ENCODE data around the gene TMEM25.
"Not testable (repeated sequence)": the region's sequence is repeated elsewhere in the genome, so short reads cannot be mapped to it uniquely, and the experiment has no call there.

Gene TMEM25

DNA sequence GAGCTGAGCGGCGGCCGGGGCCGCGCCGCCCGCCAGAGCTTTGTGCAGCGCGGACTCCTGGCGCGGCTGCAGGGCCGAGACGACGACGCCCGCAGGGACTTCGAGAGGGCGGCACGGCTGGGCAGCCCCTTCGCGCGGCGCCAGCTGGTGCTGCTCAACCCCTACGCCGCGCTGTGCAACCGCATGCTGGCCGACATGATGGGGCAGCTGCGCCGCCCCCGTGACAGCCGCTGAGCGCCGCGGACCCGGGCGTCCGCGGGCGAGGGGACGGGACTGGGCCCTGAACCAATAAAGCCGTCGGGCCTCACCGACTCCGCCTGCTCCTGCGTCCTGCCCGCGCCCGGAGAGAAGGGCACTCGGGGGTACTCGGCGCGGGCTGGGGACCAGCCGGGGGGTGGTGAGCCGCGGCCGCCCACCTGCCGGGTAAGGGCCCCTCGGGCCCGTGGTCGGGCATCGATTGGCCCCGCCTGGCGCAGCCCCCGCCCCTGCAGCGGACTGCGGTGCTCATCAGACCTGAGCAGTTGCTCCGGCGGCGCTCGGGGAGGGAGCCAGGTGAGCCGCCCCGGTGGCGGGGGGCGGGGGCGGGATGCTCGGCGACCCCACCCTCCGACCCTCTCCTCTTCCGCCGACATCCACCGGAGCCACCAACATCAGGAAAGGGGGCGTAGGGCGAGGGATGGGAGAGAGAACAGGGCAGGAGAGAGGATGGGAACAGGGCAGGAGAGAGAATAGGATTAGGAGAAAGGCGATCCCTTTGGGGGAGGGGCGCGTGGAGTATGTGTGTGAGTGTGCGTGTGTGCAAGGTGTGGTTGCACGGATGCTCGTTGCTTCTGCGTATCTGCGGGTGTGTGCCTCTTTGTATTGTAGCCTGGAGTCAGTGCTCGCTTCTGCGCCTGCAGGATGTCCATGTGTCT, at the start of gene TMEM25:
TMEM25 (plus strand) TSS at position 510 of the 914 bp plus-strand sequence. CDS start 610 bp downstream, outside the sequence.
- peak; percentile 52 to 54 for DNase-seq (ENCODE audit: low read depth in 1 of 2, low spot score in 1 of 2)

DNA sequence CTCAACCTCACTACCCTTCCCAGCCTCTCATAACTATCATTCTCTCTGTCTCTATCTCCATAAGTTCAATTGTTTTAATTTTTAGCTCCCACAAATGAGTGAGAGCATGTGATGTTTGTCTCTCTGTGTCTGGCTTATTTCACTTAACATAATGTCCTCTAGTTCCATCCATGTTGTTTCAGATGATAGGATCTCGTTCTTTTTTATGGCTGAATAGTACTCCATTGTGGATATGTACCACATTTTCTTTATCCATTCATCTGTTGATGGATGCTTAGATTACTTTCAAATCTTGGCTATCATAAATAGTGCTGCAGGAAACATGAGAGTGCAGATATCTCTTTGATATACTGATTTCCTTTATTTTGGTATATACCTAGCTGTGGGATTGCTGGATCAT, 49.8 kb upstream of the TMEM25 start:
- DNase-seq (ENCODE audit: low read depth in 1 of 2, low spot score in 1 of 2) = not testable (repeated sequence)

DNA sequence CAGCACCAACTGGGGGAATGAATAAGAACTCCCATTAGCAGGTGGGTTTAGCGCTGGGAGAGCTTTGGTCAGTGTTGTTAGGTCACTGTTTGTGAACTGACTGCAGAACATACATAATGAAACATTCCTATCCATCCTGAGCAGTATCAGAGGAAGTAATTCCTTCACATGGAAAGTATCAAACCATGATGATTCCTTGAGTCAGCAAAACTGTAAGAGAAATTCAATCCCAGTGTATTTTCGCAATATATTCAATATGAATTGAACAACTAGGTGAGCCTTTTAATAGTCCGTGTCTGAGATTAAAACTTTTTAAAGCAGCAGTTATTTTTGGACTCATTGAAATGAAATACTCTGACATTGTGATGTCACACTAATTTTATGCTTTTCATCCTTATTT, 46.6 kb upstream of the TMEM25 start:
- no peak for DNase-seq (ENCODE audit: low read depth in 1 of 2, low spot score in 1 of 2)

DNA sequence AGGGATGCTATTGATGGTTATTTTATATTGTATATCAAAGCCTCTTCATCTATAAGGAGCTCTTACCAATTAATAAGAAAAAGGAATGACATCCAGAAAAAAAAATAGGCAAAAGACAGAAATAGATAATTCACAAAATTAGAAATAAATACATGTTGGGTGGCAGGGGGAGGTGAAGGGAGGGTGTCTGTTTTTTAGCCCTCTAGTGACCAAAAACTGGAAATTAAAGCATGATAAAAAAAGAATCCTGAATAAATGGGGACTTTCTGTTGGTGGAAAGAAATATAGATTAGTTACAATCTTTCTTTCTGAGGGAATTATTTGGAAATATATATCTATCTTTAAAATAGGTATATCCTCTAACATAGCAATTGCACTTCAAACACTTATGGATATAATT, 45.7 kb upstream of the TMEM25 start:
- no peak for DNase-seq (ENCODE audit: low read depth in 1 of 2, low spot score in 1 of 2)

DNA sequence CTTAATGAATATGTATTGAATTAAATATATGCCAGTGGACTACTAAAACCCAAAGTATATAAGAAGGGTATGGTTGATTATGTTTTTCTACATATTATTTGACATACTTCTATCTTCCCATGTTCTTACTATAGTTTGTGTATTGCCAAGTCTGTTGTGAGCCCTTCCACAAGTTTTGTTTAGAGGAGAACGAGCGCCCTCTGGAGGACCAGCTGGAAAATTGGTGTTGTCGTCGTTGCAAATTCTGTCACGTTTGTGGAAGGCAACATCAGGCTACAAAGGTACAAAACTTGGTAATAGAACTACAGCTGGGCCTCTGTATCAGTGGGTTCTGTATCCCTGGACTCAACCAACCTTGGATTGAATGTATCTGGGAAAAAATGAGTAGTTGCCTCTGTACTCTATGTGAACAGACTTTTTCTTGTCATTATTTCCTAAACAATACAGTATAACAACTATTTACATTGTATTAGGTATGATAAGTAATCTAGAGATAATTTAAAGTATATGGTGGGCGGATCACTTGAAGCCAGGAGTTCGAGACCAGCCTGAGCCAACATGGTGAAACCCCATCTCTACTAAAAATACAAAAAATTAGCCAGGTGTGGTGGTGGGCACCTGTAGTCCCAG, 42.4 kb upstream of the TMEM25 start:
- DNase-seq (ENCODE audit: low read depth in 1 of 2, low spot score in 1 of 2) = peak; percentile 69 to 75

DNA sequence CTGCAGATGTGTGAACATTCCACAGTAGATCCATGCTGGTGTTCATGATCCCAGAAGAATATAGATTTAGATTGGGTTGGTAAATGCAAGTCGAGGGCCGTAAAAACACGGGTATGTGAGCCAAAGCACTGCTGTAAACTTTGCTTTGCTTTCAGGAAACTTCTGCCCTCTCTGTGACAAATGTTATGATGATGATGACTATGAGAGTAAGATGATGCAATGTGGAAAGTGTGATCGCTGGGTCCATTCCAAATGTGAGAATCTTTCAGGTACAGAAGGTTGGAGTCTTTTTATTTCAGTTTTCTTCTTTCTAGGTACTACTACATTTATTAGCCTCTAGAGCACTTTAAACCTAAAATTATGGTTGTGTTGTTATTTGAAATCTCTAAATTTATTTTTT, 40.0 kb upstream of the TMEM25 start:
- DNase-seq (ENCODE audit: low read depth in 1 of 2, low spot score in 1 of 2) = no peak

DNA sequence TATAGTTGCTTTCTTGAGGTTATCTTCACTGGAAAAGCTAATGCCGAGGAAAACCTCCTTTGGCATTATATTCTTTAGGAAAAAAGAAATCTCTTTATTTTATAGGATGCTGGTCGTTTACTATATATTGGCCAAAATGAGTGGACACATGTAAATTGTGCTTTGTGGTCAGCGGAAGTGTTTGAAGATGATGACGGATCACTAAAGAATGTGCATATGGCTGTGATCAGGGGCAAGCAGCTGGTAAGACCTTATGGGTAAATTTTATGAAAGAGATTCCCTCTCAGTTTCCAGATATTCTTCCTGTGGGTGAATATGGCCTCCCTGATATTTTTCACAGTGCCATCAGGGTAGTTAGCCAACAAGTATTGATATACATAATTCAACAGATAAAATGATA, 33.2 kb upstream of the TMEM25 start:
- DNase-seq (ENCODE audit: low read depth in 1 of 2, low spot score in 1 of 2) = no peak

DNA sequence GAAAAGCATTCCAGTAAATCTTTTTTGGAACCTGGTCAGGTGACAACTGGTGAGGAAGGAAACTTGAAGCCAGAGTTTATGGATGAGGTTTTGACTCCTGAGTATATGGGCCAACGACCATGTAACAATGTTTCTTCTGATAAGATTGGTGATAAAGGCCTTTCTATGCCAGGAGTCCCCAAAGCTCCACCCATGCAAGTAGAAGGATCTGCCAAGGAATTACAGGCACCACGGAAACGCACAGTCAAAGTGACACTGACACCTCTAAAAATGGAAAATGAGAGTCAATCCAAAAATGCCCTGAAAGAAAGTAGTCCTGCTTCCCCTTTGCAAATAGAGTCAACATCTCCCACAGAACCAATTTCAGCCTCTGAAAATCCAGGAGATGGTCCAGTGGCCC, 27.8 kb upstream of the TMEM25 start:
- DNase-seq (ENCODE audit: low read depth in 1 of 2, low spot score in 1 of 2) = no peak

DNA sequence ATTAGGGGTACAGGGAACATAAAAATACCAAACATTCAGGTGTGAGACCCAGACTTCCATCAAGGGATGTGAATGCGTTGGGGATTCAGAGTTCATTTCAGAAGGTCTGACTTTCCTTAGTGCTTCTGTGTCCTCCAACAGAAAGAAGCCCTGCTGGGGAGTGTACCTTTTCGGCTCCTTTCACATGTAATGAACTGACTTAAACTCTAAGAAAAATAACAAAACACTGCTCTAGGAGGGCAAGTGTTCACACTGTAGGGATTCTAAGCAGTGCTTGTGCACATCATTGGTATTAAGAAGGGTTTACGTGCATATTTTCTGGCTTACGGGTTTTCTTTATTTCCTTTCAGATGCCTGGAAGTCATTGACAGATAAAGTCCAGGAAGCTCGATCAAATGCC, 19.4 kb upstream of the TMEM25 start:
- no peak for DNase-seq (ENCODE audit: low read depth in 1 of 2, low spot score in 1 of 2)

DNA sequence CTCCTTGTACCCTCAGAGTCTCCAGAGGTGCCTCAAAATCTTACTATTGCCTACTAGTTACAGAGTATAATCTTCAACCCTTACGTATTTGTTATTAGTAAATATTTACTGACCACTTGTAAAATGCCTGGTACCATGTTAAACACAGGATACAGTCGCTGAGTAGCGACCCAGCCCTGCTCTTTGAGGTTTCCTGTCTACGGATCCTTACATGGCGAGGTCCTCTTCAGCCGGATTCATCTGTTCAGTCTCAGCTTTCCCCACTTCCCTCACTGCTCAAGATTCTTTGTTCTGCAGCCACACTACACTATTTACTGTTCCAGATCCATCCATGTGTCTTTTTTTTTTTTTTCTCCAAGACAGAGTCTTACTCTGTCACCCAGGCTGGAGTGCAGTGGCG, 16.9 kb upstream of the TMEM25 start:
- no peak for DNase-seq (ENCODE audit: low read depth in 1 of 2, low spot score in 1 of 2)

DNA sequence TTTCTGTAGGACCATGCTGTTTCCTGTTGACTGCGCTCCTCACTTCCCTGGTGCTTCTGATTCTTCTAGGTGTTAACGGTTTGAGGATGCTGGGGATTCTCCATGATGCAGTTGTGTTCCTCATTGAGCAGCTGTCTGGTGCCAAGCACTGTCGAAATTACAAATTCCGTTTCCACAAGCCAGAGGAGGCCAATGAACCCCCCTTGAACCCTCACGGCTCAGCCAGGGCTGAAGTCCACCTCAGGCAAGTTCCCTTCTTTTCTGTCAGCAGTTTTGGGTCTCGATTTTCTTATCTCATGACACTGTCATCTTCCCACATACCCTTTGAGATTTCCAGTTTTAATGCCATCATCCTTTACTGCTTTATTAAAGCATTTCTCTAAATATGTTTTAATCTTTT, 11.4 kb upstream of the TMEM25 start:
- DNase-seq (ENCODE audit: low read depth in 1 of 2, low spot score in 1 of 2) = no peak

DNA sequence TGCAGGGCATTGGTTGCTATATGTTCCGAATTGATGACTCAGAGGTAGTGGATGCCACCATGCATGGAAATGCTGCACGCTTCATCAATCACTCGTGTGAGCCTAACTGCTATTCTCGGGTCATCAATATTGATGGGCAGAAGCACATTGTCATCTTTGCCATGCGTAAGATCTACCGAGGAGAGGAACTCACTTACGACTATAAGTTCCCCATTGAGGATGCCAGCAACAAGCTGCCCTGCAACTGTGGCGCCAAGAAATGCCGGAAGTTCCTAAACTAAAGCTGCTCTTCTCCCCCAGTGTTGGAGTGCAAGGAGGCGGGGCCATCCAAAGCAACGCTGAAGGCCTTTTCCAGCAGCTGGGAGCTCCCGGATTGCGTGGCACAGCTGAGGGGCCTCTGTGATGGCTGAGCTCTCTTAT, 9.1 kb upstream of the TMEM25 start:
- no peak for DNase-seq (ENCODE audit: low read depth in 1 of 2, low spot score in 1 of 2)

DNA sequence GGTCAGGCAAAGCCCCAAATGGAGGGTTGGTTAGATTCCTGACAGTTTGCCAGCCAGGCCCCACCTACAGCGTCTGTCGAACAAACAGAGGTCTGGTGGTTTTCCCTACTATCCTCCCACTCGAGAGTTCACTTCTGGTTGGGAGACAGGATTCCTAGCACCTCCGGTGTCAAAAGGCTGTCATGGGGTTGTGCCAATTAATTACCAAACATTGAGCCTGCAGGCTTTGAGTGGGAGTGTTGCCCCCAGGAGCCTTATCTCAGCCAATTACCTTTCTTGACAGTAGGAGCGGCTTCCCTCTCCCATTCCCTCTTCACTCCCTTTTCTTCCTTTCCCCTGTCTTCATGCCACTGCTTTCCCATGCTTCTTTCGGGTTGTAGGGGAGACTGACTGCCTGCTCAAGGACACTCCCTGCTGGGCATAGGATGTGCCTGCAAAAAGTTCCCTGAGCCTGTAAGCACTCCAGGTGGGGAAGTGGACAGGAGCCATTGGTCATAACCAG, 8.4 kb upstream of the TMEM25 start:
- DNase-seq (ENCODE audit: low read depth in 1 of 2, low spot score in 1 of 2) = no peak

DNA sequence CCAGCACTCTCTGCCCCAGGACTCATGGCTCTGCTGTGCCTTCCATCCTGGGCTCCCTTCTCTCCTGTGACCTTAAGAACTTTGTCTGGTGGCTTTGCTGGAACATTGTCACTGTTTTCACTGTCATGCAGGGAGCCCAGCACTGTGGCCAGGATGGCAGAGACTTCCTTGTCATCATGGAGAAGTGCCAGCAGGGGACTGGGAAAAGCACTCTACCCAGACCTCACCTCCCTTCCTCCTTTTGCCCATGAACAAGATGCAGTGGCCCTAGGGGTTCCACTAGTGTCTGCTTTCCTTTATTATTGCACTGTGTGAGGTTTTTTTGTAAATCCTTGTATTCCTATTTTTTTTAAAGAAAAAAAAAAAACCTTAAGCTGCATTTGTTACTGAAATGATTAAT, 6.6 kb upstream of the TMEM25 start:
- no peak for DNase-seq (ENCODE audit: low read depth in 1 of 2, low spot score in 1 of 2)

DNA sequence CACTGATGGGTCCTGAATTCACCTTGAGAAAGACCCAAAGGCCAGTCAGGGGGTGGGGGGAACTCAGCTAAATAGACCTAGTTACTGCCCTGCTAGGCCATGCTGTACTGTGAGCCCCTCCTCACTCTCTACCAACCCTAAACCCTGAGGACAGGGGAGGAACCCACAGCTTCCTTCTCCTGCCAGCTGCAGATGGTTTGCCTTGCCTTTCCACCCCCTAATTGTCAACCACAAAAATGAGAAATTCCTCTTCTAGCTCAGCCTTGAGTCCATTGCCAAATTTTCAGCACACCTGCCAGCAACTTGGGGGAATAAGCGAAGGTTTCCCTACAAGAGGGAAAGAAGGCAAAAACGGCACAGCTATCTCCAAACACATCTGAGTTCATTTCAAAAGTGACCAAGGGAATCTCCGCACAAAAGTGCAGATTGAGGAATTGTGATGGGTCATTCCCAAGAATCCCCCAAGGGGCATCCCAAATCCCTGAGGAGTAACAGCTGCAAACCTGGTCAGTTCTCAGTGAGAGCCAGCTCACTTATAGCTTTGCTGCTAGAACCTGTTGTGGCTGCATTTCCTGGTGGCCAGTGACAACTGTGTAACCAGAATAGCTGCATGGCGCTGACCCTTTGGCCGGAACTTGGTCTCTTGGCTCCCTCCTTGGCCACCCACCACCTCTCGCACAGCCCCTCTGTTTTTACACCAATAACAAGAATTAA, 6.1 kb upstream of the TMEM25 start:
- DNase-seq (ENCODE audit: low read depth in 1 of 2, low spot score in 1 of 2) = no peak

DNA sequence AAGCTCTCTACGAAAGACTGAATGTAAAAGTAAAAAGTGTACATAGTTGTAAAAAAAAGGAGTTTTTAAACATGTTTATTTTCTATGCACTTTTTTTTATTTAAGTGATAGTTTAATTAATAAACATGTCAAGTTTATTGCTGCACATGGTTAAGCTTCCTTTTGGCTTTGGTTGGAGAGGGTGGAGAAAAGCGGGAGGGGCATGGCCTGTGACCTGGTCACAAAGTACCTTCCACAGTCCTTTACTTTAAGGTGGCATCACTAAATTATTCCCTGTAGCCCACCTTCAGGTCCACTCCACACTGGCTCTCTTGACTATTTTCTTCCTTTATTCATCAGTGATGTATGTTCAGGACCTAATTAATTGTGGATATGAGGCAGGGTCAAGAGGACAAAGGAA, 4.3 kb upstream of the TMEM25 start:
- DNase-seq (ENCODE audit: low read depth in 1 of 2, low spot score in 1 of 2) = no peak

DNA sequence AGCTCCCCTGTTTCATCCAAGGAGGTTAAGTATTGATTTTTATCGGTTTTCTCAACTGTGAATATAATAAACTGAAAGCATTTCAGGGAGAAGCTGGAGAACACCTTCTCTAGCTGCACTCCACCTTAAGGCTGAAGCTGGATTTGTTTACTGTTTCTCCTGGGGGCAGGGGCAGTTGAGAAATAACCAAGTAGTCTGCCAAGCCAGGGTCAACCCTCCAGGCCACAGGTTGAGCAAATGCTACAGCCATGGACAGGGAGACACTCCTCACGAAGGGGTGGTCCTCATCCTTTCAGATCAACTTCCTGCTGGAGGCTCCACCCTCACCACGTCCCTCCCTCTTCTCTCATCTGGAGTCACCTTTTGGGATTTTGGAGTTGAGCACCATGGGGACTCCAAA, 3.9 kb upstream of the TMEM25 start, which contains the start of gene TTC36:
TTC36 (plus strand) TSS at position 366 of the 400 bp plus-strand sequence; CDS start at position 387, 21 bp downstream.
- DNase-seq (ENCODE audit: low read depth in 1 of 2, low spot score in 1 of 2) = no peak

DNA sequence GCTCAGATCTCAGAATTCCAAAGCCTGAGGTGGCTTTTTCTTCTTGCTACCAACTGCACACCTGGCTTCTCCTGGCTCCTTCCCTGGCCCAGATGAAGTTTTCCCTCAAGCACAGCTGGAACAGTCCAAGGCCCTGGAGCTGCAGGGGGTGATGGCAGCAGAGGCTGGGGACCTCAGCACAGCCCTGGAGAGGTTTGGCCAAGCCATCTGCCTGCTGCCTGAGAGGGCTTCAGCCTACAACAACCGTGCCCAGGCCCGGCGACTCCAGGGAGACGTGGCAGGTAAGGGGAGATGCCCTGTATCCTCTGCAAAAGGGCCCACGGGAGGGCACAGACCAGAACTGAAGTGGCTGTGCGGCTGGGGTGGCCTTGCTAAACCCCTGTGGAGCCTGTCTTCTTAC, 2.5 kb upstream of the TMEM25 start:
- no peak for DNase-seq (ENCODE audit: low read depth in 1 of 2, low spot score in 1 of 2)

DNA sequence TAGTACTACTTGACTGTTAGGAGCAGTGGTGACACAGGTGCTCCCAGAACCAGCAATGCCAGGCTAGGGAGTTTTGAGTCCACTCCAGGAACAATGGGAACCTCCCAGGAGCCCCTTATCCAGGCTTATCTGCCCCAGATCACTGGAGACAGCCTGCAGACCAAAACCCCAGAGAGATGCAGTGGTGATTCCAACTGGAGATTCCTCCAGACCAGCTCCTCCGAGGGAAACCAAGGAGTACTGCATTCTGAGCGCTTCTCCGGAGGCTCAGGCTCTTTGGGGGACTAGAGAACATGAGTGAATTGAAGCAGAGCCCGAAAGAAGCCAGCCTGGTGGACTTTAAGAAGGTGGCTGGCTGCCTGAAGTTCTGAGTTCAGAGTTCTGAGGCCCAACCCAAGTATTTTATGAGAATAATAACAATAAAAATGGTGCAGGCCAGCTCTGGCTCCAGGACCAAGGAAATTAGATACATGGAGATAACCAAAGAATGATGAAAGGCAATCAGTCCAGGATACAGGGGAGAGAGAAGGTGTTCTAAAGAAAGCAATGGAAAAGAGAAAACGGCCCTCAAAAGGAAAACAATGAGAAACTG, 1.3 kb upstream of the TMEM25 start:
- no peak for DNase-seq (ENCODE audit: low read depth in 1 of 2, low spot score in 1 of 2)

DNA sequence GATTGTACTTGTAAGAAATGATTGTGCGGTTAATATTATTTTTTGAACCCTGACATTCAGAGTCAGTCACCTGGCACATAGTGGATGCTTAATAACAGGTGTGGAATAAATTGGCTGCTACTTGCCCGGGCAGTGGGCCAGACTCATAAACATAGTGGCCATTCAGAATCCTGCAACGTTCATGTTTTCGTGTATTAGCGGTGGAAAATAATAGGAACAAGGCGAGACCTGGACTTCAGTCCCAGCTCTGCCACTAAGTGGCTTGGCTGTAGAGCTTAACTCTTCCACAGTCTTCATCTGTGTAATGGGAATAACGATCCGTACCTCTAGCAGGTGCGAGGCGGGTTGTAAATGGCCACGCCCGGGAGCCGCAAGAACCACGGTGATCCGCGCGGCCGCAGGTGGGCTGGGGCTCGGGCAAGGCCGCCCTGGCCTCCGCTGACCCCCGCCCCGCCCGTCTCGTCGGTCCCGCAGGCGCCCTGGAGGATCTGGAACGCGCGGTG, 761 bp upstream of the TMEM25 start:
- DNase-seq (ENCODE audit: low read depth in 1 of 2, low spot score in 1 of 2) = no peak

DNA sequence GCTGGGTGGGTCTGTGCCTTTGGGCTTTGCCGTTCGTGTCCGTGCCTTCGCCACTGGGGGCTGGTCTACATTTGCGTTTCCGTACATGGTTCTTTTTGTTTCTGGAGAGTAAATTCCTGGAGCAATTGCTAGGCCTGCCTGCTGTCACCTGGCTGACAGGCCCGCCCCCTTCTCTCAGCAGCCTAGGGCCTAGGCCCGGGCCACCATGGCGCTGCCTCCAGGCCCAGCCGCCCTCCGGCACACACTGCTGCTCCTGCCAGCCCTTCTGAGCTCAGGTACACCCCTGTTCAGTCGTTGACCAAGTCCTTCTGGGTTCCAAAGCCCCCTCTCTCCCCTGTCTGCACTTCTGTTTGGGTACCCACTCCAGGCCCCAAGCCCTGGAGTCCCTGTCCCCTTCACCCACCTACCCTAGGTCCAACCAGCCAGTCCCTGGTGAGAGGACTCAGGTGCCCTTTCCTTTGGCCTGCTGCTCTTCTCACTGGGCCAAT, 649 bp downstream of the TMEM25 start:
- no peak for DNase-seq (ENCODE audit: low read depth in 1 of 2, low spot score in 1 of 2)

Data from activated CD4-positive, alpha-beta T cell treated with anti-CD3 and anti-CD28 coated beads, Interleukin-2, amount 50 U/mL, for 24 hours (primary cell).